HepG2 (cell line): ENCODE measurements around the gene RECQL. TPM values are rescaled to one million over a fixed set of nuclear protein-coding genes. Genes with fewer than 3 reads are reported as not detected.

Experiments
- ATAC-seq: fragments of 200-7000 bp; cut with Tn5 transposase; 3 replicates; pipeline ENCODE4 v1.9.1; 2020; ENCODE audit warnings: mild to moderate bottlenecking, moderate library complexity
- Bru-seq: library from RNA; stranded (reverse); fragments of 400-500 nt; gene quantifications from one replicate; lab custom pipeline; 2021; lab: Mats Ljungman, UMichigan
- BruChase-seq, 2 experiments: library from RNA; stranded (reverse); fragments of 400-500 nt; gene quantifications; one replicate each; lab custom pipeline; 2021; lab: Mats Ljungman, UMichigan
- BruUV-seq: library from RNA; stranded (reverse); fragments of 400-500 nt; replicated peaks from 2 replicates; lab custom pipeline; 2021; lab: Mats Ljungman, UMichigan
- CTCF ChIA-PET: fragments of 300-600 bp; formaldehyde crosslinking; extraction: SDS; loops from one replicate; lab custom pipeline; 2021; ENCODE audit warnings: low total read pairs, inconsistent platforms, low intra/inter-chr PET ratio; lab: Yijun Ruan, JAX
- POLR2A ChIA-PET: fragments of 350-600 bp; sonication (Branson Sonifier 250); formaldehyde crosslinking; loops from one replicate; lab custom pipeline; 2020; ENCODE audit warnings: antibody characterized with exemption, inconsistent platforms; lab: Yijun Ruan, JAX
- DNase-seq: peaks from one replicate; pipeline ENCODE4 v3.0.0-alpha.2; 2015; ENCODE audit warnings: low spot score
- FAIRE-seq: peaks from 3 replicates; lab custom pipeline; 2011; peaks lifted over from hg19 to GRCh38; lab: Jason Lieb, UNC
- H2AFZ ChIP-seq: one replicate; pipeline ENCODE4 v1.6.1; 2011; ENCODE audit warnings: low read length, inconsistent platforms
- H3K27ac ChIP-seq: fragments of 300-600 bp; 3 replicates; pipeline ENCODE4 v1.8.0; 2011; ENCODE audit warnings: mixed run types, mild to moderate bottlenecking, mixed read lengths, low read length, inconsistent platforms; ENCODE audit not compliant: insufficient read depth; ENCODE audit errors: extremely low read length
- H3K27me3 ChIP-seq, 2 experiments: fragments of 200-600 bp in 1 of 2; 2 replicates in 1 of 2; 3 replicates in 1 of 2; pipeline versions ENCODE4 v1.6.0 to v1.8.0; 2011; ENCODE audit warnings: low read length in 2 of 2, mild to moderate bottlenecking in 2 of 2, moderate library complexity in 2 of 2, inconsistent platforms in 1 of 2; ENCODE audit not compliant: insufficient read depth in 2 of 2, control insufficient read depth in 1 of 2
- H3K36me3 ChIP-seq, 2 experiments: fragments of 200-600 bp in 1 of 2; replicated peaks in 1 of 2; 2 replicates in 1 of 2; 3 replicates in 1 of 2; pipeline versions ENCODE4 v1.5.1 to v1.8.0; 2011; ENCODE audit warnings: low read length in 2 of 2, inconsistent platforms in 1 of 2; ENCODE audit not compliant: insufficient read depth in 2 of 2, control insufficient read depth in 1 of 2
- H3K4me1 ChIP-seq: 2 replicates; pipeline ENCODE4 v1.5.1; 2012; ENCODE audit warnings: low read length, inconsistent platforms; ENCODE audit not compliant: insufficient read depth
- H3K4me2 ChIP-seq: 2 replicates; pipeline ENCODE4 v1.6.0; 2011; ENCODE audit warnings: low read depth, low read length, inconsistent platforms
- H3K4me3 ChIP-seq, 3 experiments: fragments of 200-600 bp in 1 of 3; sonication (generic), shearing (Covaris generic) in 1 of 3; replicated peaks in 1 of 3; 2 replicates each; pipeline ENCODE4 v1.5.1; 2011 to 2016; ENCODE audit warnings: low read length in 3 of 3, inconsistent platforms in 2 of 3, low read depth in 2 of 3, mild to moderate bottlenecking in 2 of 3, control low read depth in 1 of 3, mixed read lengths in 1 of 3; ENCODE audit not compliant: insufficient read depth in 1 of 3
- H3K79me2 ChIP-seq: one replicate; pipeline ENCODE4 v1.6.1; 2011; ENCODE audit warnings: low read length, inconsistent platforms; ENCODE audit not compliant: insufficient read depth
- H3K9ac ChIP-seq: 2 replicates; pipeline ENCODE4 v1.6.0; 2011; ENCODE audit warnings: mild to moderate bottlenecking, low read depth, low read length, inconsistent platforms; ENCODE audit not compliant: insufficient read depth
- H3K9me3 ChIP-seq: 2 replicates; pipeline ENCODE4 v1.5.1; 2012; ENCODE audit warnings: mild to moderate bottlenecking, low read length
- H4K20me1 ChIP-seq: 2 replicates; pipeline ENCODE4 v1.6.0; 2011; ENCODE audit warnings: inconsistent platforms, mild to moderate bottlenecking, low read length, moderate library complexity; ENCODE audit not compliant: insufficient read depth
- AGO1 ChIP-seq: fragments of 200-400 bp; formaldehyde crosslinking; IDR thresholded peaks from 2 replicates; pipeline ENCODE4 v1.6.1; 2017; ENCODE audit warnings: mild to moderate bottlenecking, low read depth, low read length, moderate library complexity; ENCODE audit not compliant: poor library complexity, severe bottlenecking
- DNMT3B ChIP-seq: conservative IDR thresholded peaks from 2 replicates; pipeline ENCODE4 v1.6.1; 2016; ENCODE audit warnings: missing biosample characterization, control low read depth
- DR1 ChIP-seq: sonication (generic); formaldehyde crosslinking; IDR thresholded peaks from 2 replicates; pipeline ENCODE4 v1.8.0; 2021; ENCODE audit warnings: mild to moderate bottlenecking, missing genetic modification reagents, inconsistent platforms
- GABPA ChIP-seq, 2 experiments: IDR thresholded peaks; 2 replicates each; pipeline ENCODE4 v1.6.1; 2011 to 2016; ENCODE audit warnings: low read depth in 2 of 2, low read length in 1 of 2, missing biosample characterization in 1 of 2, missing genetic modification characterization in 1 of 2
- GFI1 ChIP-seq: sonication (generic); formaldehyde crosslinking; IDR thresholded peaks from 2 replicates; pipeline ENCODE4 v1.5.0; 2020; ENCODE audit warnings: missing genetic modification reagents, mild to moderate bottlenecking, borderline replicate concordance
- HOXA3 ChIP-seq: sonication (generic); formaldehyde crosslinking; IDR thresholded peaks from 2 replicates; pipeline ENCODE4 v1.5.0; 2020; ENCODE audit warnings: missing genetic modification reagents
- KMT2A ChIP-seq: sonication (generic); formaldehyde crosslinking; IDR thresholded peaks from 2 replicates; pipeline ENCODE4 v1.4.0; 2020; ENCODE audit warnings: missing genetic modification reagents
- MXI1 ChIP-seq: IDR thresholded peaks from 3 replicates; pipeline ENCODE4 v1.6.1; 2012; ENCODE audit warnings: low read depth, low read length, inconsistent platforms, borderline replicate concordance
- PATZ1 ChIP-seq: sonication (generic); formaldehyde crosslinking; IDR thresholded peaks from 2 replicates; pipeline ENCODE4 v1.4.0; 2020; ENCODE audit warnings: missing genetic modification reagents
- TEAD3 ChIP-seq: optimal IDR thresholded peaks from 2 replicates; pipeline ENCODE3; 2016; ENCODE audit warnings: borderline replicate concordance
- ZNF264 ChIP-seq: sonication (generic); formaldehyde crosslinking; IDR thresholded peaks from 2 replicates; pipeline ENCODE4 v1.4.0; 2020; ENCODE audit warnings: missing genetic modification reagents
- ZNF331 ChIP-seq: sonication (generic); formaldehyde crosslinking; IDR thresholded peaks from 2 replicates; pipeline ENCODE4 v1.4.0; 2020; ENCODE audit warnings: missing genetic modification reagents
- ZNF572 ChIP-seq: sonication (generic); formaldehyde crosslinking; IDR thresholded peaks from 2 replicates; pipeline ENCODE4 v1.5.1; 2020; ENCODE audit warnings: mild to moderate bottlenecking, missing genetic modification reagents
- ZNF768 ChIP-seq: sonication (generic); formaldehyde crosslinking; IDR thresholded peaks from 2 replicates; pipeline ENCODE4 v1.4.0; 2020; ENCODE audit warnings: missing genetic modification reagents
- ZSCAN25 ChIP-seq: sonication (generic); formaldehyde crosslinking; IDR thresholded peaks from 2 replicates; pipeline ENCODE4 v1.8.0; 2022; ENCODE audit warnings: mild to moderate bottlenecking, missing genetic modification reagents
- WGBS: methylation state at CpG from one replicate; pipeline ENCODE4 v1.1.6; 2017; ENCODE audit warnings: low lambda C conversion rate; 5-methylcytosine and 5-hydroxymethylcytosine counted together
- in situ Hi-C: cut with HindIII; loops from 2 replicates; pipeline ENCODE4 v1.10.0; 2017; ENCODE audit warnings: low pct_unique_long_range_greater_than_20kb; ENCODE audit not compliant: extremely low pct_ligation_motif_present
- intact Hi-C: fragments of 100-400 bp; cut with micrococcal nuclease; formaldehyde crosslinking; loops from one replicate; pipeline ENCODE4 v1.10.0; 2022; ENCODE audit not compliant: unreplicated experiment
- long read RNA-seq, 2 experiments: library from RNA in 1 of 2; library from polyadenylated mRNA in 1 of 2; stranded (forward) in 1 of 2; unstranded in 1 of 2; transcript quantifications; one replicate each; pipeline ENCODE4 v2.0.0, GENCODE V29; 2019 to 2022
- polyA minus RNA-seq, 3 experiments: library from RNA; depleted of rRNA, polyadenylated mRNA; stranded (reverse); fragments of >200 nt; gene quantifications; 2 replicates each; pipeline ENCODE4 v1.2.3, GENCODE V29; 2011; ENCODE audit warnings: low replicate concordance in 1 of 3
- polyA plus RNA-seq, 8 experiments: library from polyadenylated mRNA; depleted of rRNA in 3 of 8; stranded (reverse) in 7 of 8; unstranded in 1 of 8; fragments of >200 nt; fragmentation: Illumina TruSeq in 4 of 8; extraction: Trizol in 4 of 8; gene quantifications; 2 replicates each; pipeline versions ENCODE4 v1.2.1 to v1.2.3, GENCODE V29; 2011 to 2016; ENCODE audit warnings: low read depth in 4 of 8, missing spikeins in 1 of 8, mixed read lengths in 1 of 8; ENCODE audit not compliant: insufficient read depth in 1 of 8
- total RNA-seq, 5 experiments: library from RNA; depleted of rRNA; stranded (reverse); fragments of >200 nt; fragmentation: Illumina TruSeq; extraction: Trizol; gene quantifications; 2 replicates each; pipeline ENCODE4 v1.2.3, GENCODE V29; 2016; ENCODE audit warnings: low read depth in 1 of 5

The RECQL gene
- total RNA-seq (2016; rRNA removed; fragmentation: Illumina TruSeq; extraction: Trizol) (41.5 and 71.8 TPM in 2 replicates), polyA plus RNA-seq (2011; rRNA removed) (5.2 and 7.2 TPM in 2 replicates), polyA minus RNA-seq (2011; rRNA and poly(A)+ RNA removed; ENCODE audit: low replicate concordance) (4.6 and 16.4 TPM in 2 replicates), Bru-seq, nascent RNA (percentile 66 among the genes with signal in this experiment), BruChase-seq, experiment 1, labeled RNA remaining after a 6-hour chase (percentile 69 among the genes with signal in this experiment), BruChase-seq, experiment 2, labeled RNA remaining after a 2-hour chase (percentile 61 among the genes with signal in this experiment)
- 2.9 and 3.2 TPM in 2 replicates for total RNA-seq (2016; cell fraction: cytosol; rRNA removed; fragmentation: Illumina TruSeq; extraction: Trizol; ENCODE audit: low read depth)
- total RNA-seq (2016; cell fraction: insoluble cytoplasmic fraction; rRNA removed; fragmentation: Illumina TruSeq; extraction: Trizol), result 41.7 and 73.3 TPM in 2 replicates
- 7.4 and 8.6 TPM in 2 replicates for total RNA-seq (2016; cell fraction: membrane; rRNA removed; fragmentation: Illumina TruSeq; extraction: Trizol)
- total RNA-seq (2016; cell fraction: nucleus; rRNA removed; fragmentation: Illumina TruSeq; extraction: Trizol), result 27.6 and 30.6 TPM in 2 replicates
- 2.8 and 4.1 TPM in 2 replicates for polyA plus RNA-seq (2011; cell fraction: cytosol; rRNA removed)
- 2.8 and 4.0 TPM in 2 replicates for polyA plus RNA-seq (2011; cell fraction: nucleus; rRNA removed)
- 9.2 and 12.3 TPM in 2 replicates for polyA plus RNA-seq (2012)
- 1.1 and 1.3 TPM in 2 replicates for polyA plus RNA-seq (2016; cell fraction: cytosol; fragmentation: Illumina TruSeq; extraction: Trizol; ENCODE audit: low read depth)
- 29.9 and 33.6 TPM in 2 replicates for polyA plus RNA-seq (2016; cell fraction: insoluble cytoplasmic fraction; fragmentation: Illumina TruSeq; extraction: Trizol; ENCODE audit: low read depth)
- polyA plus RNA-seq (2016; cell fraction: membrane; fragmentation: Illumina TruSeq; extraction: Trizol; ENCODE audit: low read depth), result 2.4 and 3.0 TPM in 2 replicates
- polyA plus RNA-seq (2016; cell fraction: nucleus; fragmentation: Illumina TruSeq; extraction: Trizol; ENCODE audit: insufficient read depth, low read depth), result 19.0 and 20.8 TPM in 2 replicates
- polyA minus RNA-seq (2011; cell fraction: cytosol; rRNA and poly(A)+ RNA removed), result 6.4 and 7.6 TPM in 2 replicates
- polyA minus RNA-seq (2011; cell fraction: nucleus; rRNA and poly(A)+ RNA removed), result 12.8 and 13.1 TPM in 2 replicates
- long read RNA-seq, experiment 1, transcript RECQL-204 (15 exons, 3,702 nt), result major isoform, 5 of 16 reads
- long read RNA-seq, experiment 1, partial matches to known transcripts, result 4 of 16 reads
- long read RNA-seq, experiment 1, other reads (novel, unspliced or antisense), result 5 of 16 reads
- long read RNA-seq, experiment 2, partial matches to known transcripts, result 2 of 18 reads
- long read RNA-seq, experiment 2, other reads (novel, unspliced or antisense), result 15 of 18 reads

- peaks cover 3% of the 10 kb centered on the region; the same call in 1 of the 2 replicates for H4K20me1 ChIP-seq
- no peaks in the 10 kb centered on the region for H3K9me3 ChIP-seq
- H3K27me3 ChIP-seq, result no peaks in the 10 kb centered on the region; a peak in 1 of 5 replicates
- under 1% methylated on average over 25 of the region's 61 CpGs for WGBS
- peaks cover 51% of the 10 kb centered on the region for H3K79me2 ChIP-seq
- peak within 1 kb of the TSS; percentile 90 for H3K27ac ChIP-seq
- peak within 1 kb of the TSS; percentile 91 for H2AFZ ChIP-seq
- H3K4me1 ChIP-seq, result peaks cover 33% of the 10 kb centered on the region
- POLR2A ChIA-PET, result interaction anchor here (0.6 to 1.9 kb wide), 5 partner anchors 9 to 1043 kb away, joined by 3 to 7 read pairs (median 4); partner anchors contain the start of genes C2CD5 and PYROXD1
- FAIRE-seq (peak; percentile 96), DNase-seq (peak; percentile 98), ATAC-seq (peak; percentile 95)
- H3K4me3 ChIP-seq, result peak within 1 kb of the TSS; percentile 87 to 95 (median 95)
- H3K4me2 ChIP-seq, result peak within 1 kb of the TSS; percentile 85
- H3K9ac ChIP-seq, result peak within 1 kb of the TSS; percentile 88
- no TSS peak for BruUV-seq
- in situ Hi-C loops (loop anchor here (25.0 kb wide), 1 partner anchor 536 kb away; the partner anchor contains the start of gene CMAS), intact Hi-C loops (loop anchor here (1.0 to 10.0 kb wide), 4 partner anchors 61 to 179 kb away; partner anchors contain the start of genes LDHB and PYROXD1)
- peaks cover 3 to 16% of the 10 kb centered on the region in 2 experiments; a peak in 2 of 5 replicates for H3K36me3 ChIP-seq
- CTCF ChIA-PET, result no interaction called here
- TF ChIP-seq DR1 (CRISPR knock-in tag) (peak; percentile 60), ZNF768 (peak; percentile 54; the same call in 1 of the 2 replicates), DNMT3B (CRISPR knock-in tag) (0 out of 2 replicates have a peak, but pooled peaks have one; percentile 51), GFI1 (peak; percentile 35; the same call in 1 of the 2 replicates), ZNF572 (CRISPR knock-in tag) (0 out of 2 replicates have a peak, but pooled peaks have one; percentile 57), HOXA3 (peak; percentile 39), KMT2A (peak; percentile 54; the same call in 1 of the 2 replicates), AGO1 (no peak), ZSCAN25 (CRISPR knock-in tag) (peak; percentile 62; the same call in 1 of the 2 replicates), PATZ1 (CRISPR knock-in tag) (no peak), ZNF264 (CRISPR knock-in tag) (peak; percentile 59; the same call in 1 of the 2 replicates), GABPA (IDR thresholded peaks at IDR 0.05; ENCODE audit: low read depth, low read length) (peak; percentile 36; the same call in 1 of the 2 replicates), GABPA (CRISPR knock-in tag; IDR thresholded peaks at IDR 0.05; ENCODE audit: low read depth) (peak; percentile 88), MXI1 (peak; percentile 84), TEAD3 (CRISPR knock-in tag) (no peak), ZNF331 (CRISPR knock-in tag) (no peak)
These were observed at the start of gene RECQL, which contains the start of gene GOLT1B for GRCh38 chr12:21501258-21502163. RECQL (minus strand) TSS chr12:21501635; CDS start chr12:21499570, 2,065 bp downstream. GOLT1B (plus strand) TSS chr12:21501789; CDS start chr12:21501924, 135 bp downstream.
